Measurements from ENCODE around the gene LYG1.

DNA sequence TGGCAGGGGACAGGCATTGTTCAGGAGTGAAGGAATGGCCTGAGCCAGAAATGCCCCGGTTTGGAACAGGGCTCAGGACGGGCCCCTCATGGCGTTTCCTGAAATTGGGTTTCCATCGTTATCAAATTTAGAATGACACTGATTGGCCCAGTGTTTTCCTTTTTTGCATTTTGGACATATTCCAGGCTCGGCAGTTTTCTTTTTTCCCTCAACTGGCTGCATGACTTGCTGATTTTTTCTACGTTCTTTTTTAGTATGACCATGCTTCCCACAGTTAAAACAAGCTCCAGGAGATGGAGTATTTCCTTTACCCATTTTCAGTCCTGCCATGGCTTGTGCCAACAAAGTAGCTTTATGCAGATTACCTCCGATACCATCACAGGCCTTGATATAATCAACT is 25.1 kb downstream of the LYG1 start:
- TF ChIP-seq ZNF529 (tag by site-specific recombination; IDR thresholded peaks at IDR 0.05; ENCODE audit: insufficient replicate concordance) (no peak), GLIS2 (tag by site-specific recombination; IDR thresholded peaks at IDR 0.05) (no peak), ZNF707 (tag by site-specific recombination; IDR thresholded peaks at IDR 0.05) (no peak), ZNF571 (tag by site-specific recombination; IDR thresholded peaks at IDR 0.05) (no peak), YY1 (tag by site-specific recombination; IDR thresholded peaks at IDR 0.05) (no peak), SALL2 (tag by site-specific recombination; IDR thresholded peaks at IDR 0.05; ENCODE audit: borderline replicate concordance) (no peak)
- TF ChIP-seq, protein P1, sequence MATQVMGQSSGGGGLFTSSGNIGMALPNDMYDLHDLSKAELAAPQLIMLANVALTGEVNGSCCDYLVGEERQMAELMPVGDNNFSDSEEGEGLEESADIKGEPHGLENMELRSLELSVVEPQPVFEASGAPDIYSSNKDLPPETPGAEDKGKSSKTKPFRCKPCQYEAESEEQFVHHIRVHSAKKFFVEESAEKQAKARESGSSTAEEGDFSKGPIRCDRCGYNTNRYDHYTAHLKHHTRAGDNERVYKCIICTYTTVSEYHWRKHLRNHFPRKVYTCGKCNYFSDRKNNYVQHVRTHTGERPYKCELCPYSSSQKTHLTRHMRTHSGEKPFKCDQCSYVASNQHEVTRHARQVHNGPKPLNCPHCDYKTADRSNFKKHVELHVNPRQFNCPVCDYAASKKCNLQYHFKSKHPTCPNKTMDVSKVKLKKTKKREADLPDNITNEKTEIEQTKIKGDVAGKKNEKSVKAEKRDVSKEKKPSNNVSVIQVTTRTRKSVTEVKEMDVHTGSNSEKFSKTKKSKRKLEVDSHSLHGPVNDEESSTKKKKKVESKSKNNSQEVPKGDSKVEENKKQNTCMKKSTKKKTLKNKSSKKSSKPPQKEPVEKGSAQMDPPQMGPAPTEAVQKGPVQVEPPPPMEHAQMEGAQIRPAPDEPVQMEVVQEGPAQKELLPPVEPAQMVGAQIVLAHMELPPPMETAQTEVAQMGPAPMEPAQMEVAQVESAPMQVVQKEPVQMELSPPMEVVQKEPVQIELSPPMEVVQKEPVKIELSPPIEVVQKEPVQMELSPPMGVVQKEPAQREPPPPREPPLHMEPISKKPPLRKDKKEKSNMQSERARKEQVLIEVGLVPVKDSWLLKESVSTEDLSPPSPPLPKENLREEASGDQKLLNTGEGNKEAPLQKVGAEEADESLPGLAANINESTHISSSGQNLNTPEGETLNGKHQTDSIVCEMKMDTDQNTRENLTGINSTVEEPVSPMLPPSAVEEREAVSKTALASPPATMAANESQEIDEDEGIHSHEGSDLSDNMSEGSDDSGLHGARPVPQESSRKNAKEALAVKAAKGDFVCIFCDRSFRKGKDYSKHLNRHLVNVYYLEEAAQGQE (tag by site-specific recombination; IDR thresholded peaks at IDR 0.05) = no peak
- TF ChIP-seq, protein P2, sequence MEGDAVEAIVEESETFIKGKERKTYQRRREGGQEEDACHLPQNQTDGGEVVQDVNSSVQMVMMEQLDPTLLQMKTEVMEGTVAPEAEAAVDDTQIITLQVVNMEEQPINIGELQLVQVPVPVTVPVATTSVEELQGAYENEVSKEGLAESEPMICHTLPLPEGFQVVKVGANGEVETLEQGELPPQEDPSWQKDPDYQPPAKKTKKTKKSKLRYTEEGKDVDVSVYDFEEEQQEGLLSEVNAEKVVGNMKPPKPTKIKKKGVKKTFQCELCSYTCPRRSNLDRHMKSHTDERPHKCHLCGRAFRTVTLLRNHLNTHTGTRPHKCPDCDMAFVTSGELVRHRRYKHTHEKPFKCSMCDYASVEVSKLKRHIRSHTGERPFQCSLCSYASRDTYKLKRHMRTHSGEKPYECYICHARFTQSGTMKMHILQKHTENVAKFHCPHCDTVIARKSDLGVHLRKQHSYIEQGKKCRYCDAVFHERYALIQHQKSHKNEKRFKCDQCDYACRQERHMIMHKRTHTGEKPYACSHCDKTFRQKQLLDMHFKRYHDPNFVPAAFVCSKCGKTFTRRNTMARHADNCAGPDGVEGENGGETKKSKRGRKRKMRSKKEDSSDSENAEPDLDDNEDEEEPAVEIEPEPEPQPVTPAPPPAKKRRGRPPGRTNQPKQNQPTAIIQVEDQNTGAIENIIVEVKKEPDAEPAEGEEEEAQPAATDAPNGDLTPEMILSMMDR (tag by site-specific recombination; IDR thresholded peaks at IDR 0.05) = no peak
- TF ChIP-seq, protein P3, sequence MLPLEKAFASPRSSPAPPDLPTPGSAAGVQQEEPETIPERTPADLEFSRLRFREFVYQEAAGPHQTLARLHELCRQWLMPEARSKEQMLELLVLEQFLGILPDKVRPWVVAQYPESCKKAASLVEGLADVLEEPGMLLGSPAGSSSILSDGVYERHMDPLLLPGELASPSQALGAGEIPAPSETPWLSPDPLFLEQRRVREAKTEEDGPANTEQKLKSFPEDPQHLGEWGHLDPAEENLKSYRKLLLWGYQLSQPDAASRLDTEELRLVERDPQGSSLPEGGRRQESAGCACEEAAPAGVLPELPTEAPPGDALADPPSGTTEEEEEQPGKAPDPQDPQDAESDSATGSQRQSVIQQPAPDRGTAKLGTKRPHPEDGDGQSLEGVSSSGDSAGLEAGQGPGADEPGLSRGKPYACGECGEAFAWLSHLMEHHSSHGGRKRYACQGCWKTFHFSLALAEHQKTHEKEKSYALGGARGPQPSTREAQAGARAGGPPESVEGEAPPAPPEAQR (tag by site-specific recombination; IDR thresholded peaks at IDR 0.05) = no peak
- TF ChIP-seq, protein P4, sequence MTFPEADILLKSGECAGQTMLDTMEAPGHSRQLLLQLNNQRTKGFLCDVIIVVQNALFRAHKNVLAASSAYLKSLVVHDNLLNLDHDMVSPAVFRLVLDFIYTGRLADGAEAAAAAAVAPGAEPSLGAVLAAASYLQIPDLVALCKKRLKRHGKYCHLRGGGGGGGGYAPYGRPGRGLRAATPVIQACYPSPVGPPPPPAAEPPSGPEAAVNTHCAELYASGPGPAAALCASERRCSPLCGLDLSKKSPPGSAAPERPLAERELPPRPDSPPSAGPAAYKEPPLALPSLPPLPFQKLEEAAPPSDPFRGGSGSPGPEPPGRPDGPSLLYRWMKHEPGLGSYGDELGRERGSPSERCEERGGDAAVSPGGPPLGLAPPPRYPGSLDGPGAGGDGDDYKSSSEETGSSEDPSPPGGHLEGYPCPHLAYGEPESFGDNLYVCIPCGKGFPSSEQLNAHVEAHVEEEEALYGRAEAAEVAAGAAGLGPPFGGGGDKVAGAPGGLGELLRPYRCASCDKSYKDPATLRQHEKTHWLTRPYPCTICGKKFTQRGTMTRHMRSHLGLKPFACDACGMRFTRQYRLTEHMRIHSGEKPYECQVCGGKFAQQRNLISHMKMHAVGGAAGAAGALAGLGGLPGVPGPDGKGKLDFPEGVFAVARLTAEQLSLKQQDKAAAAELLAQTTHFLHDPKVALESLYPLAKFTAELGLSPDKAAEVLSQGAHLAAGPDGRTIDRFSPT (tag by site-specific recombination; IDR thresholded peaks at IDR 0.05) = no peak

All from HEK293 (cell line).